ENCODE data around the gene OLA1. TPM values are rescaled to one million over a fixed set of nuclear protein-coding genes. Genes with fewer than 3 reads are reported as not detected.

Gene OLA1
- polyA plus RNA-seq, 1 of the 3 experiments (the other 2 are of a cell fraction) = 46.9 TPM

GRCh38 chr2:174106736-174107135 lies 141.6 kb downstream of the OLA1 start:
- no peaks in the 10 kb centered on the region for H3K9me2 ChIP-seq
- H3K9me3 ChIP-seq = no peaks in the 10 kb centered on the region
- no peaks in the 10 kb centered on the region for H4K20me1 ChIP-seq (ENCODE audit: insufficient read depth)
- H2AFZ ChIP-seq (ENCODE audit: low read depth) = no peak overlapping the region
- no peak for DNase-seq
- no peak overlapping the region for H3K9ac ChIP-seq
- TF ChIP-seq SIN3A (IDR thresholded peaks at IDR 0.05; ENCODE audit: borderline replicate concordance, low read depth, low read length) (no peak), RXRA (IDR thresholded peaks at IDR 0.05; ENCODE audit: borderline replicate concordance, low read depth) (no peak), EP300 (IDR thresholded peaks at IDR 0.05; ENCODE audit: borderline replicate concordance in 1 of 2, low read depth in 1 of 2, low read length in 1 of 2) (no peak), GATA2 (CRISPR knock-in tag; IDR thresholded peaks at IDR 0.05) (no peak)
- no peak overlapping the region for H3K4me3 ChIP-seq (ENCODE audit: low read depth in 2 of 2, low read length in 1 of 2)
- POLR2A ChIA-PET = no interaction called here
- CTCF ChIA-PET = no interaction called here
- H3K27ac ChIP-seq (ENCODE audit: low read depth in 2 of 2, low read length in 1 of 2) = no peak overlapping the region
- peaks cover 4% of the 10 kb centered on the region for H3F3A ChIP-seq (replicated peaks; ENCODE audit: insufficient read depth)
- H3K36me3 ChIP-seq (replicated peaks in 1 of 2; ENCODE audit: control insufficient read depth in 1 of 2, insufficient read depth in 2 of 2, low read length in 1 of 2) = peaks cover 5 to 6% of the 10 kb centered on the region in 2 experiments
- H3K4me2 ChIP-seq = no peak overlapping the region
- H3K79me2 ChIP-seq (ENCODE audit: insufficient read depth) = no peaks in the 10 kb centered on the region
- H3K27me3 ChIP-seq (ENCODE audit: insufficient read depth) = no peaks in the 10 kb centered on the region
- H3K4me1 ChIP-seq (ENCODE audit: control insufficient read depth in 1 of 2, insufficient read depth in 2 of 2, low read depth in 1 of 2, low read length in 1 of 2) = no peaks in the 10 kb centered on the region; a peak in 1 of 4 replicates

GRCh38 chr2:174094542-174094941 lies 153.8 kb downstream of the OLA1 start:
- TF ChIP-seq EZH2phosphoT487 (IDR thresholded peaks at IDR 0.05; ENCODE audit: borderline replicate concordance, low read depth) = no peak
- no peak for TF ChIP-seq MXI1 (IDR thresholded peaks at IDR 0.05; ENCODE audit: low read depth, low read length)
- TF ChIP-seq IRF3 (IDR thresholded peaks at IDR 0.05; ENCODE audit: low read depth, low read length) = no peak
- WGBS (ENCODE audit: low lambda C conversion rate) = 97% methylated on average over 5 of the region's 5 CpGs
- no peaks in the 10 kb centered on the region for H4K20me1 ChIP-seq (ENCODE audit: insufficient read depth)
- H3F3A ChIP-seq (replicated peaks; ENCODE audit: insufficient read depth) = no peaks in the 10 kb centered on the region
- no peaks in the 10 kb centered on the region for H3K9me2 ChIP-seq
- no peaks in the 10 kb centered on the region for H3K79me2 ChIP-seq (ENCODE audit: insufficient read depth)
- H2AFZ ChIP-seq (ENCODE audit: low read depth) = no peak overlapping the region
- no peak overlapping the region for H3K4me3 ChIP-seq (ENCODE audit: low read depth in 2 of 2, low read length in 1 of 2)
- H3K36me3 ChIP-seq (replicated peaks in 1 of 2; ENCODE audit: control insufficient read depth in 1 of 2, insufficient read depth in 2 of 2, low read length in 1 of 2) = no peaks in the 10 kb centered on the region
- ChIA-PET CTCF (interaction anchor here (1.4 kb wide), 1 partner anchor 13 kb away, joined by 3 read pairs; no protein-coding TSS in a partner anchor), POLR2A (no interaction called here)
- H3K9ac ChIP-seq = no peak overlapping the region
- DNase-seq = no peak
- H3K27me3 ChIP-seq (ENCODE audit: insufficient read depth) = no peaks in the 10 kb centered on the region
- no peak overlapping the region for H3K27ac ChIP-seq (ENCODE audit: low read depth in 2 of 2, low read length in 1 of 2)
- no peaks in the 10 kb centered on the region for H3K4me1 ChIP-seq (ENCODE audit: control insufficient read depth in 1 of 2, insufficient read depth in 2 of 2, low read depth in 1 of 2, low read length in 1 of 2)
- no peaks in the 10 kb centered on the region for H3K9me3 ChIP-seq
- H3K4me2 ChIP-seq = no peak overlapping the region

DNA sequence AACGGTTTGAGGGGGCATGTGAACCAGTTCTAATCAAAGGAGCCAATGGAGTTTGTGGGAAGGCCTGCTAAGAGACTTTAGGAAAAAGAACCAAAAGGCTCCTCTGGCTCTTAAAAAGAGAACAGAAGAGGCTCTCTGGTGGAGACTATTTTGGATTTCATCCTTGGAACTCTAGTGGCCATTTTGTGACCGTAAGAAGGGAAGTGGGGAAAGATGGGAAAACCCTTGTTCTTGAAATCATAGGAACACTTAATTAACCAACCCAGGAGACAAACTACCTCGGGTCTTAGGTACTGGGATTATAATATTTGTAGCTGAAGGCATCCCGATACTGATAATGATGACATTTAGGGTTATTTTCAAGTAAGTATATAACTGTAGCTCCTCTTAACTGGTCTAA lies 157.9 kb downstream of the OLA1 start:
- no peak overlapping the region for H3K9ac ChIP-seq
- 95% methylated on average over 4 of the region's 4 CpGs for WGBS (ENCODE audit: low lambda C conversion rate)
- no peaks in the 10 kb centered on the region for H3K9me2 ChIP-seq
- no peaks in the 10 kb centered on the region for H4K20me1 ChIP-seq (ENCODE audit: insufficient read depth)
- H3K36me3 ChIP-seq (replicated peaks in 1 of 2; ENCODE audit: control insufficient read depth in 1 of 2, insufficient read depth in 2 of 2, low read length in 1 of 2) = peaks cover 0 to 3% of the 10 kb centered on the region in 2 experiments
- no peak for DNase-seq
- H3K4me3 ChIP-seq (ENCODE audit: low read depth in 2 of 2, low read length in 1 of 2) = no peak overlapping the region
- no peaks in the 10 kb centered on the region for H3K9me3 ChIP-seq
- no peak for TF ChIP-seq TAF1 (IDR thresholded peaks at IDR 0.05; ENCODE audit: borderline replicate concordance, low read depth, low read length)
- ChIA-PET POLR2A (no interaction called here), CTCF (interaction anchor here (0.6 kb wide), 1 partner anchor 12 kb away, joined by 3 read pairs; no protein-coding TSS in a partner anchor)
- no peaks in the 10 kb centered on the region for H3K4me1 ChIP-seq (ENCODE audit: control insufficient read depth in 1 of 2, insufficient read depth in 2 of 2, low read depth in 1 of 2, low read length in 1 of 2)
- H2AFZ ChIP-seq (ENCODE audit: low read depth) = no peak overlapping the region
- H3K27ac ChIP-seq (ENCODE audit: low read depth in 2 of 2, low read length in 1 of 2) = no peak overlapping the region
- H3K27me3 ChIP-seq (ENCODE audit: insufficient read depth) = no peaks in the 10 kb centered on the region
- H3K4me2 ChIP-seq = no peak overlapping the region
- H3K79me2 ChIP-seq (ENCODE audit: insufficient read depth) = no peaks in the 10 kb centered on the region
- H3F3A ChIP-seq (replicated peaks; ENCODE audit: insufficient read depth) = no peaks in the 10 kb centered on the region
